SK-N-SH treated with all-trans-retinoic acid at 6 μM for 48 hours (cell line): ENCODE measurements around the gene AKAP13.

Source experiments
- ATAC-seq: fragments of 200-7000 bp; cut with Tn5 transposase; 3 replicates; pipeline ENCODE4 v1.9.1; 2020; ENCODE audit warnings: mild to moderate bottlenecking, moderate library complexity
- BACH2 ChIP-seq: fragments of 250-450 bp; sonication (Bioruptor Pico); IDR thresholded peaks from 2 replicates; pipeline ENCODE4 v1.9.0; 2021; ENCODE audit warnings: mild to moderate bottlenecking, borderline replicate concordance
- CREB5 ChIP-seq: fragments of 250-450 bp; sonication (Bioruptor Pico); IDR thresholded peaks from 2 replicates; pipeline ENCODE4 v1.5.1; 2020; ENCODE audit warnings: low read depth, mild to moderate bottlenecking, moderate library complexity
- CSDC2 ChIP-seq: fragments of 250-450 bp; sonication (Bioruptor Pico); IDR thresholded peaks from 2 replicates; pipeline ENCODE4 v1.5.0; 2020; ENCODE audit warnings: mild to moderate bottlenecking, moderate library complexity
- CSRNP3 ChIP-seq: fragments of 250-450 bp; sonication (Bioruptor Pico); IDR thresholded peaks from 2 replicates; pipeline ENCODE4 v1.5.1; 2021; ENCODE audit warnings: mild to moderate bottlenecking, moderate library complexity
- ESRRG ChIP-seq: fragments of 250-450 bp; sonication (Bioruptor Pico); IDR thresholded peaks from 2 replicates; pipeline ENCODE4 v1.6.1; 2021; ENCODE audit warnings: mild to moderate bottlenecking
- ISL1 ChIP-seq: fragments of 250-450 bp; sonication (Bioruptor Pico); IDR thresholded peaks from 2 replicates; pipeline ENCODE4 v2.1.2; 2022; ENCODE audit warnings: mild to moderate bottlenecking, moderate library complexity
- PATZ1 ChIP-seq: fragments of 250-450 bp; sonication (Bioruptor Pico); IDR thresholded peaks from 2 replicates; pipeline ENCODE4 v1.8.0; 2020; ENCODE audit warnings: mild to moderate bottlenecking, moderate library complexity, borderline replicate concordance
- POU6F1 ChIP-seq: fragments of 250-450 bp; sonication (Bioruptor Pico); IDR thresholded peaks from 2 replicates; pipeline ENCODE4 v1.8.0; 2021; ENCODE audit warnings: low read depth, mild to moderate bottlenecking, moderate library complexity, borderline replicate concordance
- PPARA ChIP-seq: fragments of 250-450 bp; sonication (Bioruptor Pico); IDR thresholded peaks from 2 replicates; pipeline ENCODE4 v1.5.0; 2020; ENCODE audit warnings: mild to moderate bottlenecking, borderline replicate concordance
- RARB ChIP-seq: fragments of 250-450 bp; sonication (Bioruptor Pico); IDR thresholded peaks from 2 replicates; pipeline ENCODE4 v1.8.0; 2021; ENCODE audit warnings: mild to moderate bottlenecking, moderate library complexity
- SNAI2 ChIP-seq: fragments of 250-450 bp; sonication (Bioruptor Pico); IDR thresholded peaks from 2 replicates; pipeline ENCODE4 v1.5.0; 2020; ENCODE audit warnings: mild to moderate bottlenecking, moderate library complexity
- TCF4 ChIP-seq: fragments of 250-450 bp; sonication (Bioruptor Pico); IDR thresholded peaks from 2 replicates; pipeline ENCODE4 v1.8.0; 2021; ENCODE audit warnings: mild to moderate bottlenecking, moderate library complexity, borderline replicate concordance
- TOX ChIP-seq: fragments of 250-450 bp; sonication (Bioruptor Pico); IDR thresholded peaks from 2 replicates; pipeline ENCODE4 v1.8.0; 2021; ENCODE audit warnings: mild to moderate bottlenecking, moderate library complexity, borderline replicate concordance
- TSHZ2 ChIP-seq: fragments of 250-450 bp; sonication (Bioruptor Pico); IDR thresholded peaks from 2 replicates; pipeline ENCODE4 v1.5.0; 2020; ENCODE audit warnings: mild to moderate bottlenecking, moderate library complexity
- ZC3H10 ChIP-seq: fragments of 250-450 bp; sonication (Bioruptor Pico); IDR thresholded peaks from 2 replicates; pipeline ENCODE4 v1.5.1; 2021; ENCODE audit warnings: mild to moderate bottlenecking, moderate library complexity
- ZFP30 ChIP-seq: fragments of 450-650 bp; formaldehyde crosslinking; IDR thresholded peaks from 2 replicates; pipeline ENCODE4 v1.5.0; 2022; ENCODE audit warnings: mild to moderate bottlenecking, moderate library complexity
- ZNF565 ChIP-seq: fragments of 450-650 bp; formaldehyde crosslinking; conservative IDR thresholded peaks from 2 replicates; pipeline ENCODE4 v1.5.0; 2020; ENCODE audit warnings: low read depth, mild to moderate bottlenecking, moderate library complexity
- ZNF8 ChIP-seq: fragments of 450-650 bp; formaldehyde crosslinking; IDR thresholded peaks from 2 replicates; pipeline ENCODE4 v1.5.0; 2020; ENCODE audit warnings: mild to moderate bottlenecking, moderate library complexity

The AKAP13 gene

GRCh38 chr15:85543741-85544155 lies 163.3 kb downstream of the AKAP13 start:
- no peak for ATAC-seq
- TF ChIP-seq ESRRG (CRISPR knock-in tag) (no peak), ZNF8 (no peak), ZFP30 (CRISPR knock-in tag) (no peak), SNAI2 (no peak), POU6F1 (no peak), PATZ1 (CRISPR knock-in tag) (no peak), RARB (CRISPR knock-in tag) (no peak), TCF4 (CRISPR knock-in tag) (no peak), TOX (CRISPR knock-in tag) (no peak)

GRCh38 chr15:85545185-85545584 lies 164.8 kb downstream of the AKAP13 start:
- ATAC-seq: no peak
- TF ChIP-seq POU6F1 (no peak), TSHZ2 (CRISPR knock-in tag) (no peak), TOX (CRISPR knock-in tag) (no peak)

GRCh38 chr15:85545752-85546151 lies 165.3 kb downstream of the AKAP13 start:
- ATAC-seq: no peak
- no peak for TF ChIP-seq TCF4 (CRISPR knock-in tag)
- no peak for TF ChIP-seq BACH2
- no peak for TF ChIP-seq ESRRG (CRISPR knock-in tag)
- TF ChIP-seq CSDC2 (CRISPR knock-in tag): no peak
- TF ChIP-seq PPARA: no peak
- no peak for TF ChIP-seq POU6F1
- TF ChIP-seq CSRNP3: no peak
- TF ChIP-seq ISL1 (CRISPR knock-in tag): no peak
- TF ChIP-seq RARB (CRISPR knock-in tag): no peak
- no peak for TF ChIP-seq ZC3H10 (CRISPR knock-in tag)
- TF ChIP-seq CREB5: no peak
- no peak for TF ChIP-seq ZNF565
